Sigmoid colon (tissue), 7 donors: ENCODE data around the gene PANX1. TPM values are rescaled to one million over a fixed set of nuclear protein-coding genes. Genes with fewer than 3 reads are reported as not detected.
"Not testable (repeated sequence)": the region's sequence is repeated elsewhere in the genome, so short reads cannot be mapped to it uniquely, and the experiment has no call there.

Experiments
- DNase-seq: peaks from one replicate; pipeline ENCODE4 v3.0.0-alpha.2; 2019
- H3K27ac ChIP-seq, 4 donors: fragments of 200-600 bp; sonication (generic); one replicate each; pipeline ENCODE4 v1.5.1; 2016 to 2019; ENCODE audit warnings: mild to moderate bottlenecking in 1 of 4
- H3K27me3 ChIP-seq, 3 donors: fragments of 200-600 bp; sonication (generic); one replicate each; pipeline ENCODE4 v1.5.1; 2019; ENCODE audit warnings: mild to moderate bottlenecking in 1 of 3
- H3K36me3 ChIP-seq, 4 donors: fragments of 200-600 bp; sonication (generic); one replicate each; pipeline ENCODE4 v1.5.1; 2016 to 2019
- H3K4me1 ChIP-seq, 4 donors: fragments of 200-600 bp; sonication (generic); one replicate each; pipeline ENCODE4 v1.5.1; 2017 to 2019
- H3K4me3 ChIP-seq, 4 donors: fragments of 200-600 bp; sonication (generic); one replicate each; pipeline ENCODE4 v1.5.1; 2017 to 2019; ENCODE audit warnings: mild to moderate bottlenecking in 2 of 4, moderate library complexity in 1 of 4
- H3K9me3 ChIP-seq, 4 donors: fragments of 200-600 bp in 3 of 4; sonication (generic) in 3 of 4; one replicate each; pipeline versions ENCODE4 v1.5.1 to v1.6.1; 2013 to 2019
- CTCF ChIP-seq, 4 experiments: fragments of 450-650 bp in 3 of 4; fragments of 200-600 bp in 1 of 4; IDR thresholded peaks; one replicate each; pipeline ENCODE4 v1.5.1; 2016 to 2019; ENCODE audit warnings: antibody characterized with exemption in 4 of 4, mild to moderate bottlenecking in 3 of 4, moderate library complexity in 2 of 4
- EP300 ChIP-seq, 4 donors: sonication (generic); formaldehyde crosslinking; IDR thresholded peaks; one replicate each; pipeline ENCODE4 v1.6.1; 2017; ENCODE audit warnings: antibody characterized with exemption in 4 of 4
- POLR2A ChIP-seq, 2 donors: fragments of 450-650 bp; IDR thresholded peaks; one replicate each; pipeline ENCODE4 v1.6.1; 2016; ENCODE audit warnings: antibody characterized with exemption in 2 of 2, mild to moderate bottlenecking in 2 of 2, moderate library complexity in 2 of 2
- POLR2AphosphoS5 ChIP-seq, 4 donors: sonication (generic); formaldehyde crosslinking; IDR thresholded peaks; one replicate each; pipeline ENCODE4 v1.6.1; 2017; ENCODE audit warnings: antibody characterized with exemption in 4 of 4
- WGBS, 2 donors: extraction: QIAGEN DNeasy Blood & Tissue Kit; methylation state at CpG; one replicate each; pipeline ENCODE4 v1.1.7; 2013; 5-methylcytosine and 5-hydroxymethylcytosine counted together
- intact Hi-C: fragments of 100-400 bp; cut with DNase I; formaldehyde crosslinking; loops from one replicate; pipeline ENCODE4 v1.15.1; 2023
- polyA plus RNA-seq, 3 donors: library from polyadenylated mRNA; stranded (reverse); fragments of 200-250 nt; gene quantifications; one replicate each; pipeline ENCODE4 v1.2.3, GENCODE V29; 2013
- total RNA-seq, 4 donors: library from RNA; depleted of rRNA; stranded (reverse); fragments of >200 nt; gene quantifications; one replicate each; pipeline ENCODE4 v1.1.0, GENCODE V29; 2016
- donor health status: healthy with polysubstance abuse.
- donor health status: Bipolar disorder and iron deficiency.
- donor health status: healthy.

The PANX1 gene
- total and polyA plus RNA-seq, 7 donors, result 1.2 to 35.7 (median 21.6) TPM

DNA sequence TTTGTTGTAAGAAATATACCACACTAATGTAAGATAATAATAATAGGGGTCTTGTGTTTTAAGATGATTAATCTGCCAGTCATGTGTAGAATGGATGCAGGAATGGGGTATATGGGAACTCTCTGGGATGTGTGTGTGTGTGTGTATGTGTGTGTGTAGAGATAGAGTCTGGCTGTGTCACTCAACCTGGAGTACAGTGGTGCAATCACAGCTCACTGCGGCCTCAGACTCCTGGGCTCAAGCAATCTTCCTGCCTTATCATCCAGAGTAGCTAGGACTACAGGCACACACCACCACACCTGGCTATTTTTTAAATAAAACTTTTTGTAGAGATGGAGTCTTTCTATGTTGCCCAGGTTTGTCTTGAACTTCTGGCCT is 11.5 kb upstream of the PANX1 start:
- Histone ChIP-seq H3K27me3 (no peaks in the 10 kb centered on the region), H3K4me3 (no peak overlapping the region), H3K4me1 (peaks cover 0 to 23% (median 14%) of the 10 kb centered on the region in 4 donors), H3K9me3 (no peaks in the 10 kb centered on the region), H3K27ac (no peak overlapping the region), H3K36me3 (no peaks in the 10 kb centered on the region)
- no peak for TF ChIP-seq POLR2AphosphoS5 (IDR thresholded peaks at IDR 0.05)
- no peak for TF ChIP-seq EP300 (IDR thresholded peaks at IDR 0.05)
- no peak for TF ChIP-seq POLR2A (IDR thresholded peaks at IDR 0.05)
- WGBS, 2 donors, result 89 to 95% methylated on average over 1 of the region's 1 CpG
- no peak for DNase-seq
- intact Hi-C loops, result no loop called here

GRCh38 chr11:94117871-94118270 is 10.8 kb upstream of the PANX1 start:
- no peak for DNase-seq
- no peak for TF ChIP-seq POLR2AphosphoS5 (IDR thresholded peaks at IDR 0.05)
- TF ChIP-seq POLR2A (IDR thresholded peaks at IDR 0.05), result no peak
- no peak for TF ChIP-seq EP300 (IDR thresholded peaks at IDR 0.05)
- TF ChIP-seq CTCF (IDR thresholded peaks at IDR 0.05), result no peak
- Histone ChIP-seq H3K9me3 (no peaks in the 10 kb centered on the region), H3K27ac (no peak overlapping the region), H3K27me3 (no peaks in the 10 kb centered on the region), H3K4me1 (peaks cover 0 to 16% (median 7%) of the 10 kb centered on the region in 4 donors), H3K36me3 (no peaks in the 10 kb centered on the region), H3K4me3 (no peak overlapping the region)
- intact Hi-C loops, result no loop called here

GRCh38 chr11:94119676-94120075 is 9.0 kb upstream of the PANX1 start:
- not testable (repeated sequence) for H3K4me3 ChIP-seq, H3K27ac ChIP-seq, H3K27me3 ChIP-seq, H3K36me3 ChIP-seq, DNase-seq, H3K9me3 ChIP-seq
- intact Hi-C loops, result loop anchor here (10.0 kb wide), 1 partner anchor 375 kb away; the partner anchor contains the start of genes ANKRD49 and MRE11
- 94 to 95% methylated on average over 6 of the region's 6 CpGs for WGBS, 2 donors
- H3K4me1 ChIP-seq, result peaks cover 0 to 12% (median 3%) of the 10 kb centered on the region in 4 donors

DNA sequence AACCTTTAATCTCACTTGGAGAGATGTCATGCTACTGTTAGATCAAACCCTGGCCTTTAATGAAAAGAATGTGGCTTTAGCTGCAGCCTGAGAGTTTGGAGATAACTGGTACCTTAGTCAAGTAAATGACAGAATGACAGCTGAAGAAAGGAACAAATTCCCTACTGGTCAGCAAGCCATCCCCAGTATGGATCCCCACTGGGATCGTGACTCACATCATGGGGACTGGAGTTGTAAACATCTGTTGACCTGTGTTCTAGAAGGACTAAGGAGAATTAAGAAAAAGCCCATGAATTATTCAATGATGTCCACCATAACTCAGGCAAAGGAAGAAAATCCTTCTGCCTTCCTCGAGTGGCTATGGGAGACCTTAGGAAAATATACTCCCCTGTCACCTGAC is 8.1 kb upstream of the PANX1 start:
- H3K4me3 ChIP-seq, H3K27ac ChIP-seq, H3K36me3 ChIP-seq, H3K9me3 ChIP-seq, H3K27me3 ChIP-seq, DNase-seq: not testable (repeated sequence)
- 85 to 86% methylated on average over 2 of the region's 2 CpGs for WGBS, 2 donors
- H3K4me1 ChIP-seq, result peaks cover 0 to 12% (median 3%) of the 10 kb centered on the region in 4 donors
- intact Hi-C loops, result loop anchor here (10.0 kb wide), 1 partner anchor 374 kb away; the partner anchor contains the start of genes ANKRD49 and MRE11

- no peak for DNase-seq
- WGBS, 2 donors, result 95 to 98% methylated on average over 6 of the region's 6 CpGs
- Histone ChIP-seq H3K9me3 (no peaks in the 10 kb centered on the region), H3K27me3 (no peaks in the 10 kb centered on the region), H3K27ac (no peak overlapping the region), H3K36me3 (no peaks in the 10 kb centered on the region), H3K4me1 (peaks cover 0 to 8% (median 3%) of the 10 kb centered on the region in 4 donors), H3K4me3 (no peak overlapping the region)
- intact Hi-C loops, result loop anchor here (10.0 kb wide), 1 partner anchor 374 kb away; the partner anchor contains the start of genes ANKRD49 and MRE11
- TF ChIP-seq POLR2A (IDR thresholded peaks at IDR 0.05) (no peak), POLR2AphosphoS5 (IDR thresholded peaks at IDR 0.05) (no peak)
Observed at GRCh38 chr11:94120946-94121345, 7.7 kb upstream of the PANX1 start.

DNA sequence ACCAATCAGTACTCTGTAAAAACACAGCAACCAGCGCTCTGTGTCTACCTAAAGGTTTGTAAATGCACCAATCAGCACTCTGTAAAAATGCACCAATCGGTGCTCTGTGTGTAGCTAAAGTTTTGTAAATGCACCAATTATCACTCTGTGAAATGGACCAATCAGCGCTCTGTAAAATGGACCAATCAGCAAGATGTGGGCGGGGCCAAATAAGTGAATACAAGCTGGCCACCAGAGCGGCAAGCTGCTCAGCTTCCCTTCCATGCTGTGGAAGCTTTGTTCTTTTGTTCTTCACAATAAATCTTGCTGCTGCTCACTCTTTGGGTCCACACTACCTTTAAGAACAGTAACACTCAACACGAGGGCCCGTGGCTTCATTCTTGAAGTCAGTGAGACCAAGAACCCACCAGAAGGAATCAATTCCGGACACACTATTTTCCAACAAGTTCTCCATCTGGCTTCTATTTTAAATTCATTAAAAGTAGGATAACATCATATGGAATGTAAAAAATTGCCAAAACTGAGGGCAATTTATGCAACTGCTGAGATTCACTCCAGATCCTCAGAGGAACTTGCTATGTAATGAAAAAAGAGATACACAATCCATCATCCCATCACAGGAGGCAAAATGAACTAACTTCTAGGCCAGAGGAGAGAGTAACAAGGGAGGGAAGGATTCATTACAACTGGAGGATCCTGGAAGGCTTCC is 3.1 kb upstream of the PANX1 start:
- intact Hi-C loops, result loop anchor here (5.0 to 10.0 kb wide), 2 partner anchors 47 to 369 kb away; partner anchors contain the start of genes ANKRD49 and MRE11
- WGBS, 2 donors, result 92% methylated on average over 8 of the region's 8 CpGs
- no peak overlapping the region for H3K27ac ChIP-seq

More for the DNA sequence above, 3.1 kb upstream of the PANX1 start:
- DNase-seq, result no peak
- H3K9me3 ChIP-seq, result no peaks in the 10 kb centered on the region
- H3K36me3 ChIP-seq, result no peaks in the 10 kb centered on the region
- H3K4me3 ChIP-seq, result no peak overlapping the region
- H3K27me3 ChIP-seq, result no peaks in the 10 kb centered on the region
- H3K4me1 ChIP-seq, result peaks cover 0 to 20% (median 18%) of the 10 kb centered on the region in 4 donors
- no peak for TF ChIP-seq CTCF (IDR thresholded peaks at IDR 0.05)
- TF ChIP-seq POLR2A (IDR thresholded peaks at IDR 0.05), result no peak
- TF ChIP-seq POLR2AphosphoS5 (IDR thresholded peaks at IDR 0.05), result no peak
- no peak for TF ChIP-seq EP300 (IDR thresholded peaks at IDR 0.05)
